Right hindlimb (tissue), 1 donor: ENCODE results near the gene SLC34A3.
A peak's percentile ranks its signal among the peaks of the same experiment; 100 is the strongest.

Experiments used
- DNase-seq: peaks from one replicate; pipeline ENCODE4 v3.0.0-alpha.2; 2018

Gene SLC34A3

DNA sequence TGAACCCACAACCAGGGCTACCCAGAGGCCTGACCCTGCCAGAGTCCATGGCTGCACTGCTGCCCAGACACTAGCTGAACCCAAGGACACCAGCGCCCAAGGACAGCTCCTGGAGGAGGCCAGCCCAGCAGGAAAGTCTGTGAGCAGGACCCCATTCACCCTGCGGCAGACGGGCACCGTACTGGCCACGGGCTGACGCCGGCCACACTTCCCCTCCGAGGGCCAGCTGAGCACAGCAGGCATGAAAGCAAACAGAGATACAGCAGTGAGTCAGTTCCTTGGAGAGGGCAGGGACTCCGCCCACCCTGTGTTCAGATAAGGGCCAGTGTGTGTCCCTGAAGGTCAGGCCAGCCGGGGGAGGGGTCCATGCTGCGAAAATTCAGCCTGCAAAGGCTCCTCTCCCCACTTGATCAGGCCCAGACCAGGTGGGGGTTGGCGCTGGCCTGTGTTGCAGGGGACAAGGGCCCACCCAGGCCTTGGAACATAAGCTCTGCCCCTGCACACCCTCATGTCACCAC lies 11.9 kb upstream of the SLC34A3 start:
- DNase-seq: no peak

DNA sequence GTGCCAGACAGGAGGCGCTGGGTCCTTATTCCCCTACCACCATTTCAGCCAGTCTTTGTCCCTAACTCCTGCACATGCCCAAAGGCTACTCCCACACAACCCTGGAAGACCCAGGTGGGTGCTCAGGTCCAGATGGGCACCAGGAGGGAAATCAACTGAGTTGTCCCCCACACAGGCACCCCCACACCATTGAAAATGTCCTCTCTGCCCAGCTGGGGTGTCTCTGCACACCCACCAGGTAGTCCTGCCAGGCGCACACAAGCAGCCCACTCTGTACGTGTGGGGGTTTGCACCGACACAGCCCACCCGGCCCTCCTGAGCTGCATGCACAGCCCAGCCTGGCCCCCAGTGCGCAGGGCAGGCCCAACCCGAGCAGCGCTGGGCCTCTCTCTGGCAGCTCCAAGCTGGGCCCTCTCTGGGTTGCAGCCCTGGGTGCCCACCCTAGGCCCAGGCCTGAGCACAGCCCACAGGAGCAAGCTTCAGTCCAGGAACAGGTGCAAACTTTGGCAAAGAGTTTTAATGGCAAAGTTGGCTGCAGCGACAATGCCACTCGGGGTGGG lies 10.9 kb upstream of the SLC34A3 start:
- no peak for DNase-seq

DNA sequence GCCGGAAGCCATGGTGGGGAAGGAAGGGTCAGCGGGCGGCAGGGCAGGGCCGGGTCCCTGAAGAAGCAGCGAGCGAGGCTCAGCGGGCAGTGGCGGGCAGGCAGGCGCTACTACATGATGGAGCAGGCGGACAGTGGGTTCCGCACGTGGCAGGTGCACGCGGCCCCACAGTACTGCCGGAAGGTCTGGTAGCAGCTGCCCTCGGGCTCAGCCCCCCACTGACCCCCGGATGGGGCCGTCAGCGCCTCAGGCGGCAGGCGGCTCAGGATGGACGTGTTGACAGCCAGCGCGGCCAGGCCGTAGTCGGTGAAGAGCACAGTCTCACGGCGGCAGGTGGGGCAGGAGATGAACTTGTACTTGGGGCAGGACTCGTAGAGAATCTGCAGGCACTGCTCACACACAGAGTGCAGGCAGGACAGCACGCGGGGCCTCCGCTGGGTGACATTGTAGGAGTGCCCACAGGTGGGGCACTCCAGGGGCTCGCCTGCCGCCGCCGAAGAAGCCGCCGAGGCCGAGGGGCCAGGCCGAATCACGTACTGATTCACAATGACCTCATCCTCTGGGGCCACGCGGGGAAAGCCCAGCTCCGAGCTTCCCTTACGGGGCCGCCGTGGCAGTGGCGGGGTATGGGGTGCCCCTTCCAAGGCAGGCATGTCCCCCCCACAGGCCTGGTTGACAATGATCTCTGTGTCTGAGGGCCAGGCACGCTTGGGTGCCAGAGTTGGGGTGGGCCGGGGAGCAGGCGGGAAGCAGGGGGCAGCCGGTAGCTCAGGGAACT lies 10.2 kb upstream of the SLC34A3 start:
- no peak for DNase-seq

DNA sequence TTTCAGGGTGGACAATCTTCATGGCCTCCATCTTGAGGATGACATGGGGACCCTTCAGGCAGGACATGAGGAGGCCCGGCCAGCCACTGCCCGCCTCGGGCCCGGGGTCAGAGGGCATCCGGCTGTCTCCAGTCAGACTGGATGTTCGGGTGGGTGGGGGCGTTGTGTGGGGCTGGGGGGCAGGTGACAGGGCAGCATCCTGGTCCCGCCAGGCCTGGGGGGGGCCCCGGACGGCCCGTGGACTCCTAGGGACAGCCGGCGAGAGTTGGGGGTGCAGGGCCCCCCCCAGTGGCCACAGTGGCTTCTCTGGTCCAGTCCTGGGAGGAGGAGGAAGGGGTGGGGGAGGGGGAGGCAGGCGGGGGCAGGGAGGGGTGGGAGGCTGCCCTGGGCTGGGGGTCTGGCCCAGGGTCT lies 9.6 kb upstream of the SLC34A3 start:
- DNase-seq: no peak

DNA sequence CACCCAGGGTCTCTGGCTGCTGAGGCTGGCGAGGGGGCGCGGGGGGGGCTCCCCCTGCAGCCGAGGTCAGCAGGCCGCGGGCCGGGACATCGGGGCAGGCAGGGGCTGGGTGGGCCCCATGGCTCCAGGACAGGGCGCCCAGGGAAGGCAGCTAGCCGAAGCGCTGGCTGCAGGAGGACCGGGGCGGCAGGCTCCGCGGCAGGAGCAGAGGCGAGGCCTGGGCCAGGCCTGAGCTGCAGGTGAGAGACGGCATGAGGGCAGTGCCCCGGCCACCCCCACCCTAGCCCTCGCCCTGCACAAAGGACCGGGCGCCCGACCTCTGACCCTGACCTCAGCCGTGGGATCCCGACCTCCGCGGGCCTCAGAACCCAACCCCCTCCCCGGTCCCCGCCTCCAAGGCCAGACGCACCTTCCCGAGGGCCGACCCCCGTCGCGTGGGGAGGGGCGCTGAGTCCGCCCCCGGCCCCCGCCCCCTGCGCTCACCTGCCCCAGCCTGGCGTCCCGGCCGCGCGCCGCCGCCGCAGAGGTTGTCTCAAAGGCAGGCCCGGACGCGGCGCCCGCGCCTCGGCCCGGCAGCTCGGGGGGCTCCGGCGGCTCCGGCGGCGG lies 9.1 kb upstream of the SLC34A3 start:
- DNase-seq: no peak

DNA sequence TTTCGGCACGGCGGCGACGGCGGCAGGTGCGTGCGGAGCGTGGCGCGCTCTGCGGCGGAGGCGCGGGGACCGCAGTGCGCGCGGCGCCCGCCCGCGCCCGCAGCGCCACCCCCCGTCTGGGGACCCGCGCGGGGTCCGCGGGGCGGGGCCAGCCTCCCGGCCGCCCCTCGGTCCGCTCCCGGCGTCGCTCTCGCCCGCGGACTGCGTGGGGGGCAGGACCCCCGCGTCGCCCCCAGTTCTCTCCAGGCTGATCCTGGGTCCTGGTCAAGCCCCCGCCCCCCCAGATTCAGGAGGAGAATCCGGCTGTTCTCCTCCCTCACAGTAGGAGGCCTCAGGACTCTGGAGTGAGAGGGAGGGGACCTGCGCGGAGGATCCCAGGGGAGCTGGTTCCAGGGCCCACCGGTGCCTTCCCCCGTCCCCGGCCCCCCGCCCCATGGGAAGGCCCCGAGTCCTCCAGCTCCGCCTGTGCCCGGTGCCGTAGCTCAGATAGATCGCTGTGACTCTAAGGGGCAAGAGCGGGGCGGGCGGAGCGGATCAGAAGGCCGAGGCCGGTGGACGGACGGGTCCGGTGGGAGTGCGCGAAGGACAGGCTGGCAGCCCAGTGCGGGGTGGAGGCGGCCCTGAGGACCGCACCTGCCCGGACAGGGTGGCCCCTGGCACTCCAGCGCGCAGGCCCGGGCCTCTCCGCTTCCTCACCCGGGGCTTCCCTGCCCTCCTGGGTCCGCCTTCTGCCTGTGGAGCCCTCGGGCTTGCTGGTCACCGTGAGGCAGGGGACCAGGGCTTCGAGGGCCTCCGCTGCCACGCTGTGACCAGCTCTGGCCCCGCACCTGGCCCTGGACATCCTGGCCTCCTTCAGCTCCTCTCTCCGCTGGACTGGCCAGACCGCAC lies 8.3 kb upstream of the SLC34A3 start, which contains the start of gene RNF208:
Gene RNF208 (minus strand): TSS at position 51 of the 888 bp plus-strand sequence. CDS start 1,028 bp downstream, outside the sequence.
- no peak for DNase-seq

DNA sequence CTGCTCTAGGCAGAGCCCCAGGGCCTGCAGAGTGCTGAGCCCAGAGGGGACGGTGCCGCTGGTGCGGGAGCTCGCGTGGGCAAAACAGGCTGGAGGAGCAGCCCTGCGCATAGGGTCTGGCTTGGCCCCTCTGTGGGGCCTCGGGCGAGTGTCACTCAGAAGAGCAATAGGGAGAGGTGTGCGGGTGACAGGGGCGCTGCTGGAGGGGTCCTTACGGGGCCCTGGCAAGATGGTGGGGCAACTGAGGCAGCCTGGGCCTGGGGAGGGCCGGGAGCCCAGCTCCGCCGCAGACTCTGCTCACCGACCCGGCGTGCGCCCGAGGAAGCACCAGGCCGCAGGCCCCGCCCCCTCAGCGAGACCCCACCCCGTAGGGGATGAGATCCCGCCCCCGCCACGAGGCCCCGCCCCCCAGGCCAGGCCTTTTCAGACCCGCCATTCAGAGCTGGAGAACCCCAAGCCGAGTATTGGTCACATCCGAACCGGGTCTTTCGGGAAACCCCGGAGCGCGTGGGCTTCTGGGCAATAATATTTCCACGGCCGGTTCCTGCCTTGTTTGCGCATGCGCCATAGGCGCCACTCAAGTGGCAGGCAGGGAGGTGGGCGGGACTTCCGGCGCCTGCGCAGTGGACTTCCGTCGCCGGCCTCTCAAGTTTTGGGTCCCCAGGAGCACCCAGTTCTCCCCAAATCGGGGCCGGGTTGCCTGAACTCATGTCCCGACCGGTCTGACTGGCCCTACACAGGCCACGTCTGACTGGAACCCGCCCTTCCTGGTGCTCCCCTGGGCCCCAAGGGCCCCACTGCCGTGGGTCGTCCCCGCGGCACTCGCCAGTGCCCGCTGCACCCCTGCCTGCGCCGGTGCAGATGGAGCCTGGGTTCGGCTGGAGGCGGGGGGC lies 7.4 kb upstream of the SLC34A3 start:
- peak; percentile 98 for DNase-seq

DNA sequence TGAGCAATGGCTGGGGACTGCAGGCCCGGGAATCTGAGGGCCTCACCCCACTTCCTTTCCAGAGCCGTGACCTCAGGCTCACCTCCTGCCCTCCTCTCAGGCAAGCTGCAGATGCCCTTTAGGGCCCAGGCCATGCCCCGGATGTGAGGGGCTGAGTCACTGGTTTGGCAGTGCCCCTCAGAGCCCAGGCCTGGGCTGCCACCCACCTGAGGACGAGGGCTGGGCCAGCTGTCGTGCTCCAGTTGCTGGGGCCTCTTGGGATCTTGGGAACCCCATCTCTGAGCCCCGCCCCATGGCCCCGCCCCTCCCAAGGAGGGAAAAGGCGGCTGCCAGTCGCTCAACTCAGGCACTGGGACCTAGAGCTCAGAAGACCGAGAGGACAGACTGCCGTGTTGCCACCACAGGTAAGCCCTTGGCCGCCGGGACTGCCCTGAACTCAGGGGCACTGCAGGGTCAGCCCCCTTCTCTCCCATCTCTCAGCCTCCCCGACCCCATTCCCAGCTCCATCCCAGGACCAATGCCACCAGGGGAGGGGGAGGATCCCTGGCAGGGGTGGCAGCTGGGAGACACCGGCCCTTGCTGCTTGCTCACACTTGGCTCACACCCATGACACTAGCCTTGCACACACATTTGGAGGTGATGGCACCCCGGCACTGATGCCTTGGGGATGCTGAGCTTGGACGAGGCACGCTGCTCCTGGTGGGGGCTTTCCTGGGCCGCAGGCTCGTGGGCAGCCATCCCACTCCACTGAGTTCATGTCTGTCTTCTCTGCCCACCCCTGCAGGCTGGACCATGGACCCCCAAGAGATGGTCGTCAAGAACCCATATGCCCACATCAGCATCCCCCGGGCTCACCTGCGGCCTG lies 5.6 kb upstream of the SLC34A3 start, which contains the start of gene CYSRT1:
Gene CYSRT1 (plus strand): TSS at position 345 of the 865 bp plus-strand sequence. CDS start 448 bp downstream, at position 793.
- no peak for DNase-seq

DNA sequence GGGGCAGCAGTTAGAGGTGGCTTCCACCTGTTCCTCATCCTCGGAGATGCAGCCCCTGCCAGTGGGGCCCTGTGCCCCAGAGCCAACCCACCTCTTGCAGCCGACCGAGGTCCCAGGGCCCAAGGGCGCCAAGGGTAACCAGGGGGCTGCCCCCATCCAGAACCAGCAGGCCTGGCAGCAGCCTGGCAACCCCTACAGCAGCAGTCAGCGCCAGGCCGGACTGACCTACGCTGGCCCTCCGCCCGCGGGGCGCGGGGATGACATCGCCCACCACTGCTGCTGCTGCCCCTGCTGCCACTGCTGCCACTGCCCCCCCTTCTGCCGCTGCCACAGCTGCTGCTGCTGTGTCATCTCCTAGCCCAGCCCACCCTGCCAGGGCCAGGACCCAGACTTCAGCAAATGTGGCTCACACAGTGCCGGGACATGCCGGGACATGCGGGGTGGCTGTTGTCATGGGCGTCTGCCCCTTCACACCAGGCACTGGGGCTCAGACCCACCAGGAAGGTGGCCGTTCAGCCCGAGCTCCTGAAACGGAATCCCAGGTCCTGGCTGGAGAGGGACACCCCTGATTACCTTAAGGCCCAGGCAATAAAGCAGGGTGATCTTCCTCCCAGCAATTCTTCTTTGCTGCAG lies 4.9 kb upstream of the SLC34A3 start:
- DNase-seq: no peak

DNA sequence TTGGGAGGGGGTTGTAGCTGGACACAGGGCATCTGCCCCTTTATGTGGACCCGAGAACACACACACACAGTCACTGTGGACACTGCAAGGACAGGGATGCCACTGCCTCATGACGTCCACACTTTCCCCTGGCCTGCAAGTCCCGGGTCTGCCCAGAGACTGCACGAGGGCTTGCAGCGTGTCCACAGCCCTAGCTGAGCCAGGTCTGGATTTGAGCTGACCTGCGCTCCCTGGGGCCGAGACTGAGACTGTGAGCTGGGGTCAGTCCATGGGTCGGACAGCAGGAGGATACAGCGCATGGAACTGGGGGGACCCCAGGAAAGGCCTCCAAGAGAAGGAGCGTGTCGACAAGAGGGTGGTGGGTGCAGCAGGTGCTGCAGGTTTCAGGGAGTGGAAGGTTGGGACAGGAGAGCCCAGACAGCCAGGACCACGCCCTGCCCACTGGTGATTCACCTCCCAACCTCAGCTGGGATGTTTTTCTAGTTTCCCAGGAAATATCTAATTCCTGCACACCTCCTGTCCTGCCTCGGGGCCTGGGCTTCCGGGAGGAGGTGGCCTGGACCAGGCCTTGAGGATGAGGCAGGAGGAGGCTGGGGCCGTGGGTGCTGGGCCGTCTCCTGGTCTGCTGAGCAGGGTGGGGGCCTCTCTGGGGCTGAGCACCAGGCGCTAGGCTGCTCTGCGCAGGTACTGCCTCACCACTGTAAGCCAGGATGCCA lies 4.2 kb upstream of the SLC34A3 start:
- DNase-seq: no peak

DNA sequence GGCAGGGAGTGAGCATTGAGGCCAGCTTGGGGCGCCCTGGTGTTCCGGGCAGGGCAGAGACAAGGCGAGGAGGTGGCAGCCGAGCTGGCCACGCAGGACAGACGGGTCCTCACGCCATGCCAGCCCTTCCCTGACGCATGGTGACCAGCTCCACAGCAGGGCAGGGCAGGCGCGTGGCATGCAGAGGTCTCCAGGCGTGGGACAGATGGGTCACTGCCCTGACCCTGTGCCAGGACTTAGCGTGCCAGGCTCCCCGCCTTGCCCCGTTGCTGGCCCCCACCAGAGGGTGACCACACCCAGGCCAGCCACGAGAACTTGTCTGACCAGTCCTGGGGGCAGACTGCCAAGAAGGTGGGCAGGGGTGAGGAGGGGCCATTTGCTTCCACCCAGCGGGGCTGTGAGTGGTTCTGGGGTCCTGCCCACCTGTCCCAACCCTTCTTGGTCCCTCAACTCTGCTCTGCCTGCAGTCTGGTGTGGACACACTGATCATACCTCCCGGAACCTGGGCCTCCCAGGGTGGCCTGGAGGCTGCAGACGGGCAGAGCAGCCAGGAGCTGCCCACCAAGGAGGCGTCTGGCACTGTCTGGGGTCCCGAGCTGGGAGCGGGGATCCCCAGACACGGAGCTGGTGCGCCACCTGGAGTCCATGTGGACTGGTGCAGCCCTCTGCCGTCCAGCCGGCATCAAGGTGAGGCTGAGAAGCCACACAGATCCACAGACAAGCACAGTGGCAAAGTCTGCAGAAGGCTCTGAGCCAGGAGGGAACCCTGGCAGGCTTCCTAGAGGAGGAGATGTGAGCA lies 3.4 kb upstream of the SLC34A3 start, which contains the start of gene RNF224:
Gene RNF224 (plus strand): TSS at position 449 of the 799 bp plus-strand sequence. CDS start 834 bp downstream, outside the sequence.
- peak; percentile 80 for DNase-seq

DNA sequence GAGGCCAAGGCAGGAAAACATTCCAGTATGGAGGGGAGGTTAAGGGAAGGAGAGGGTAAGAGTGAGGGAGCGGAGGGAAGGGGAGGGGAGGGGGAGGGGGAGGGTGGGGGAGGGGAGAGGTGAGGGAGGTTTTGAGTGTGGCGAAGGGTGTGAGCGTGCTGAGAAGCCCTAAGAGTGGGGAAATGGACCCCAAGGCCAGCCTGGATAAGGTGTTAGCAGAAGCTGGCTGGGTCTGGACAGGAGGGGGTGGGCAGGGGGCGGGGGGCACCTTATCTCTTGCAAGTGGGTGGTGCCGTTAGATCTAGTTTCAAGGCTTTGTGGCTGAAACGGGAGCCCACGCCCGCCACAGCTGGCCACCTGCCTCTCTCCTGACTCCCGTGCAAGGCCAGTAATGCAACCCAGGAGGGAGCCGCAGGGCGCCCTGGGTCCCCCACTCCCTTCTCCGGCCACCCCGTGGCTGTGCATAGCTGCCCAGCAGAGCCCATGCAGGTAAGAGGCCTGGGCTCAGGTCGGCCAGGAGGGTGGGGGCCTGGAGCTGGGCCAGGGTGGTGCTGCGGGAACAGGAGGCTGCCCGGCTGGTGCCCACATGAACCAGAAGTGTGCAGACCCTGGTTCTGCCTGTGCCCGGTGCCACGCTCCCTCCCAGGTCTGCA lies 2.7 kb upstream of the SLC34A3 start:
- DNase-seq: no peak

DNA sequence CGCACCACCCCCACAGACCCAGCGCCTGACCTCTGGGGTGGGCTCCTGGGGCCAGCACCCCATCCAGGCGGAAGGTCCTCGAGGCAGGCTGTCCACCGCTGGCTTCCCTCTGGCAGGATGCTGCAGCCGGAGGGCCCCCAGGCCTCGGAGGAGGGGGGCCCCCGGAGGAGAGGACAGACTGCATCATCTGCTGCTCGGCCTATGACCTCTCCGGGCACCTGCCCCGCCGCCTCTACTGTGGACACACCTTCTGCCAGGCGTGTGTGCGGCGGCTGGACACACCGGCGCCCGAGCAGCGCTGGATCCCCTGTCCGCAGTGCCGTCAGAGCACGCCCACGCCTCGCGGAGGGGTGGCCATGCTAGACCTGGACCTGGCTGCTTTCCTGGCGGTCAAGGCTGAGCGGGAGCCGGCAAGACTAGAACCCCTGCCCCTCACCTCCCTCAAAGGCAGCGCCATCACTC lies 2.2 kb upstream of the SLC34A3 start:
- no peak for DNase-seq

DNA sequence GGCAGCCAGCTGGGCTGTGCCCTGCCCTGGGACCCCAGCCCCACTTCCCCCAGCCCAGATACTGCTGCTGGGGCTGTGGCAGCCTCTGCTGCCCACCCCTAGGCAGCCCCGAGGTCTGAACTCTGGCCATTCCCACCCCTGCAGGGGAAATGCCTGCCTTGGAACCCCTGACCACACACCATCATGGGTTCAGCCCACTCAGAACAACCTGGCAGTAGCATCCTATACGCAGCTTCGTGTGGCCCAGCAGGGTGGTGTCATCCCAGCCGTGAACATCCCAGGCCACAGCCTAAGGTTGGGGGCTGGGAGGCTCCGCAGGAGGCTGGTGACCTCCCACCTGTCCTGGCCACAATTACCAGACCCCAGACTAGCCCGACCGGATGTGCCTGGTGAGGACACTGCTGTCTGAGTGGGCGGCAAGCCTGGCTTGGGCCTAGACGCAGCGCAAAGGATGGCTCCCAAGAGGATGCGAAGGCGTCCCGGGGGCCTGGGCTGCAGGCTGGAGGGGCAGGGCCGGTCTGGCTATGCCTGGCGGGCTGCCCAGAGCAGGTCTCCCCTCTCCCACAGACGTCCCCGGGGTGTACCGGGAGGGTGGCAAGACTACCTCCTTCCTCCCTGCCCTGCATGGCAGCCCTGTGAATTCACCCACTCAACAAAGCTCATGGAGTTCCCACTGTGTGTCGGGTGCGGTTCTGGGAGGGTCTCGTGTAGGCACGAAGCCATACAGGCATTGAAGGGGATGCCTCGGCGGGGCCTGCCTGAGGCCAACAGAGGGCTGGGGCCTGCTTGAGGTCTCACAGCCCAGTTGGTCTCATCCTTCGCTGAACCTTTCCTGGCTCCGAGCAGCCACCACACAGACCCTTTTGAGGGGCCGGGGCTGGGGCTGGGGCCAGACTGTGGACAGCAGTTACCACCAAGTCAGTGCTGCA lies 1.5 kb upstream of the SLC34A3 start:
- no peak for DNase-seq

DNA sequence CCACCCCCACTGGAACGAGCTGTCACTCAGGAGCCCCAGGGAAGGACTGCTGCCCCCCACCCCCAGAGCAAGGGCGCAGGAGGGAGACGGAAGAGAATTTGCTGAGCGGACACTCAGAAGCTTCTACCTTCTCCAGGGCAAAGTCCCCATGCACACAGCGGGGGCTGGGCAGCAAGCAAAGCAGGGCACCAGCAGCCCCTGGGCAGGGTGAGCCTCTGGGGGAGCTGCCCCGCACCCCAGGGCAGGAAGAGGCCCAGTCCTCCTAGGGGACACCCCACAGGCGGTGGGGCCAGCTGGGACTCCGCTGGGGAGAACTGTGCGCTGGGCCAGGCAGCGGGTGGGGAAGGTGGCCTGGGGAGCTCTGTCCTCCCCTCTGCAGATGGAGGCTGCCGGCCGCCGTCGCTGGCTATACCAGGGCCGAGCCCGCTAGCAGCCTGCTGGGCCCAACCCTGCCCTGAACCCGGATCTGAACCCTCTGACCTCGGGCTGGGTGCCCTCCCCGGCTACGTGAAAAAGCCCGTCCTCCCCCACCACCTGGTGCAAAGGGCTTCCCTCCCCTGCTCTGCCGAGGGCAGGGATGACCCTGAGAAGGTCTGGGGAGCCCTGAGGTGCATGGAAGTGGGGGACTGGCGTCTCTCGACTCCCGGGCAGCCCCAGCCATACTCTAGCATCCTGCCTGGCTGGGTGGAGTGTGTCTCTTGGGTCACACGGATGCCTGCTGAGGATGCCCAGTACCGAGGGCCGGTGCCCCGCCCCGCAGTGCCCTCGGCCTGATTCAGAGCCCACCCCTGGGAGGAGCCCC lies 597 bp upstream of the SLC34A3 start:
- DNase-seq: no peak
